Hepatocyte (in vitro differentiated cells): ENCODE results near the gene GTF2F2.

Source experiments
- EZH2 ChIP-seq: fragments of 200-600 bp; sonication (generic); IDR thresholded peaks from 2 replicates; pipeline ENCODE4 v1.6.1; 2016; ENCODE audit warnings: antibody characterized with exemption, mild to moderate bottlenecking, borderline replicate concordance
- TF ChIP-seq, protein P1 (sequence below): fragments of 200-600 bp; sonication (generic); IDR thresholded peaks from 2 replicates; pipeline ENCODE4 v1.5.1; 2016; ENCODE audit warnings: antibody characterized with exemption, mild to moderate bottlenecking; ENCODE audit not compliant: poor library complexity

DNA sequence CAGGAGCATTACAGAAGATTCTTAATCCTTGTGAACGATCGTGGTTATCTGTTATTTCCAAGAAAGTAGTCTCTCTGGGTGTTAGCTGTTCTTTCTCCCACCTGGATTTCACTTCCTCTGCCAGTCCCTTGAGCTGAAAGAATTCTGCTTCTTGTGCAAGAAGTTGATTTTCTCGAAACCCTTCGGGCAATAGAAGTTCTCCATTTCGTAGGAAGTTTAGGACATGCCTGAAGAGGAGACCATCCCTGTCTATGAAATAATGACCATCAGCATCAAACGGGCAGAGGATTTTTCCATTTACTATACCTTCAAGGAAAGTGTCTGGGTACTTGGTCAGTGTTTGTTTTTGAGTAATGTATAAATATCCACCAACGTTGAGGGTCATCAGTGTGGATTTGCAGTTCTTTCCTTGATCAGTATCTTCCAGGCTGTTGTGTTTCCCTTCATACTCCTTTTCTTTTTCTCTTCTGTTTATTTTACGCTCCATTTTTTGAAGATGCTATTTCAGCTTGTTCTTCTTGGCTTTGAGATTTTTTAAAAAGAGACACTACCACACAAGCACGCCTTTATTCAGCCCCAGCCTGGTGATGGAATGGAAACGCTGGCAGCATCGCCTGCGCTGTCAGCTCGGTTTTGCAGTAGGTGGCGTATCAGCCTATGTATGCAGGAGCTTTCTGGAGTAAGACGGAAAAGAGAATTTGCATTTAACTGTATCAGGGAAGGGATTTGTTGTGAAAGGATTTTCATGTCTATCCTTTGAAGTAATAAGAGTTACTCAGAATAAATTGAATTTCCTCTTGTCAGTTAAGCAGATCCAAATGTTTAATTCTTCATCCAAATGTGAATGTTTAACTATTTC lies 74.0 kb downstream of the GTF2F2 start:
- TF ChIP-seq, protein P1, sequence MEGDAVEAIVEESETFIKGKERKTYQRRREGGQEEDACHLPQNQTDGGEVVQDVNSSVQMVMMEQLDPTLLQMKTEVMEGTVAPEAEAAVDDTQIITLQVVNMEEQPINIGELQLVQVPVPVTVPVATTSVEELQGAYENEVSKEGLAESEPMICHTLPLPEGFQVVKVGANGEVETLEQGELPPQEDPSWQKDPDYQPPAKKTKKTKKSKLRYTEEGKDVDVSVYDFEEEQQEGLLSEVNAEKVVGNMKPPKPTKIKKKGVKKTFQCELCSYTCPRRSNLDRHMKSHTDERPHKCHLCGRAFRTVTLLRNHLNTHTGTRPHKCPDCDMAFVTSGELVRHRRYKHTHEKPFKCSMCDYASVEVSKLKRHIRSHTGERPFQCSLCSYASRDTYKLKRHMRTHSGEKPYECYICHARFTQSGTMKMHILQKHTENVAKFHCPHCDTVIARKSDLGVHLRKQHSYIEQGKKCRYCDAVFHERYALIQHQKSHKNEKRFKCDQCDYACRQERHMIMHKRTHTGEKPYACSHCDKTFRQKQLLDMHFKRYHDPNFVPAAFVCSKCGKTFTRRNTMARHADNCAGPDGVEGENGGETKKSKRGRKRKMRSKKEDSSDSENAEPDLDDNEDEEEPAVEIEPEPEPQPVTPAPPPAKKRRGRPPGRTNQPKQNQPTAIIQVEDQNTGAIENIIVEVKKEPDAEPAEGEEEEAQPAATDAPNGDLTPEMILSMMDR = peak; percentile 47
- no peak for TF ChIP-seq EZH2
